ENCODE data around the gene TELO2. TPM values are rescaled to one million over a fixed set of nuclear protein-coding genes. Genes with fewer than 3 reads are reported as not detected.

Gene TELO2
- total and polyA plus RNA-seq, 2 donors (not counting 3 experiments of a cell fraction or from before 2014, with no cell fraction given): 30.7 to 61.6 TPM

- Histone ChIP-seq H2AFZ (ENCODE audit: low read depth, low read length) (peak overlapping the region; percentile 85), H3K9me1 (replicated peaks; ENCODE audit: control insufficient read depth, extremely low read depth, insufficient read depth, low read length) (no peaks in the 10 kb centered on the region), H4K20me1 (replicated peaks; ENCODE audit: control insufficient read depth, extremely low read depth, insufficient read depth, low read length) (no peaks in the 10 kb centered on the region), H3K27ac (ENCODE audit: insufficient read depth, low read depth, low read length) (peak overlapping the region; percentile 84), H3K9ac (replicated peaks; ENCODE audit: extremely low read depth, insufficient read depth, low read length) (peak overlapping the region; percentile 93), H3K9me3 (replicated peaks; ENCODE audit: control insufficient read depth, insufficient read depth, low read length) (no peaks in the 10 kb centered on the region), H3K79me2 (ENCODE audit: control insufficient read depth, insufficient read depth, low read length) (peaks cover 19% of the 10 kb centered on the region), H3K4me1 (ENCODE audit: control insufficient read depth, extremely low read depth, insufficient read depth, low read length) (peaks cover 15% of the 10 kb centered on the region), H3K4me3 (replicated peaks in 1 of 3; ENCODE audit: insufficient read depth in 1 of 3, low read depth in 1 of 3, low read length in 3 of 3) (peak overlapping the region; percentile 67 to 85 (median 77)), H3K4me2 (ENCODE audit: insufficient read depth, low read length) (peak overlapping the region; percentile 83), H3K27me3 (ENCODE audit: control insufficient read depth in 2 of 2, insufficient read depth in 2 of 2, low read length in 2 of 2) (no peaks in the 10 kb centered on the region), H3K36me3 (ENCODE audit: control insufficient read depth in 2 of 2, extremely low read depth in 1 of 2, insufficient read depth in 2 of 2, low read length in 2 of 2) (peaks cover 3 to 12% of the 10 kb centered on the region in 2 experiments)
- dilution Hi-C loops (cut with MboI; ENCODE audit: extremely low pct_ligation_motif_present, low sequenced_read_pairs): no loop called here
- TSS peak; percentile 24 for BruUV-seq (replicated peaks)
- peak; percentile 77 for DNase-seq (ENCODE audit: low read depth, low spot score)
- TF ChIP-seq MYC (IDR thresholded peaks at IDR 0.05; ENCODE audit: low read depth, low read length) (no peak), POLR2A (IDR thresholded peaks at IDR 0.05; ENCODE audit: low read depth, low read length) (no peak), EZH2 (IDR thresholded peaks at IDR 0.05; ENCODE audit: borderline replicate concordance, low read depth, low read length, severe bottlenecking) (no peak), FOS (IDR thresholded peaks at IDR 0.05; ENCODE audit: borderline replicate concordance, insufficient read depth, low read length) (no peak), MAX (IDR thresholded peaks at IDR 0.05; ENCODE audit: insufficient read depth, insufficient read length) (no peak), JUN (IDR thresholded peaks at IDR 0.05; ENCODE audit: borderline replicate concordance, insufficient read depth, insufficient read length, low read depth) (no peak), GATA2 (IDR thresholded peaks at IDR 0.05; ENCODE audit: insufficient read depth, insufficient read length, low read depth, low read length) (no peak), POLR2AphosphoS5 (IDR thresholded peaks at IDR 0.05; ENCODE audit: insufficient read depth, low read depth, low read length) (peak; percentile 31)
- TF ChIP-seq, protein P1, sequence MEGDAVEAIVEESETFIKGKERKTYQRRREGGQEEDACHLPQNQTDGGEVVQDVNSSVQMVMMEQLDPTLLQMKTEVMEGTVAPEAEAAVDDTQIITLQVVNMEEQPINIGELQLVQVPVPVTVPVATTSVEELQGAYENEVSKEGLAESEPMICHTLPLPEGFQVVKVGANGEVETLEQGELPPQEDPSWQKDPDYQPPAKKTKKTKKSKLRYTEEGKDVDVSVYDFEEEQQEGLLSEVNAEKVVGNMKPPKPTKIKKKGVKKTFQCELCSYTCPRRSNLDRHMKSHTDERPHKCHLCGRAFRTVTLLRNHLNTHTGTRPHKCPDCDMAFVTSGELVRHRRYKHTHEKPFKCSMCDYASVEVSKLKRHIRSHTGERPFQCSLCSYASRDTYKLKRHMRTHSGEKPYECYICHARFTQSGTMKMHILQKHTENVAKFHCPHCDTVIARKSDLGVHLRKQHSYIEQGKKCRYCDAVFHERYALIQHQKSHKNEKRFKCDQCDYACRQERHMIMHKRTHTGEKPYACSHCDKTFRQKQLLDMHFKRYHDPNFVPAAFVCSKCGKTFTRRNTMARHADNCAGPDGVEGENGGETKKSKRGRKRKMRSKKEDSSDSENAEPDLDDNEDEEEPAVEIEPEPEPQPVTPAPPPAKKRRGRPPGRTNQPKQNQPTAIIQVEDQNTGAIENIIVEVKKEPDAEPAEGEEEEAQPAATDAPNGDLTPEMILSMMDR (IDR thresholded peaks at IDR 0.05; ENCODE audit: extremely low read depth in 1 of 2, insufficient read depth in 1 of 2, low read depth in 1 of 2, low read length in 2 of 2): peak; percentile 90 to 95
- ChIA-PET CTCF (interaction anchor here (0.6 to 2.3 kb wide), 35 partner anchors 11 to 276 kb away, joined by 3 to 24 read pairs (median 5); partner anchors contain the start of genes JPT2, MAPK8IP3 and TMEM204), POLR2A (no interaction called here)
- intact Hi-C loops (cut with micrococcal nuclease): loop anchor here (1.0 to 5.0 kb wide), 5 partner anchors 39 to 213 kb away; partner anchors contain the start of genes MAPK8IP3 and TMEM204
- peak; percentile 87 for FAIRE-seq
Measured at GRCh38 chr16:1494129-1494640, 1.0 kb downstream of the TELO2 start.

All from endothelial cell of umbilical vein (primary cell).